GM18861 (cell line): ENCODE measurements around the gene NRCAM.

Source experiments
- ATAC-seq: cut with Tn5 transposase; IDR thresholded peaks from one replicate; pipeline ENCODE4 v1.9.1; 2021; ENCODE audit not compliant: unreplicated experiment

The NRCAM gene

GRCh38 chr7:108313086-108313485, 143.2 kb downstream of the NRCAM start:
- no peak for ATAC-seq

- ATAC-seq: peak; percentile 55
These were observed 144.6 kb downstream of the NRCAM start for GRCh38 chr7:108311446-108312168.

GRCh38 chr7:108310351-108310750, 145.9 kb downstream of the NRCAM start:
- ATAC-seq: no peak

GRCh38 chr7:108308903-108309302, 147.3 kb downstream of the NRCAM start:
- ATAC-seq: peak; percentile 51

- ATAC-seq: no peak
These were observed 148.0 kb downstream of the NRCAM start for GRCh38 chr7:108308276-108308675.

- no peak for ATAC-seq
These were observed 148.6 kb downstream of the NRCAM start for GRCh38 chr7:108307595-108307994.

GRCh38 chr7:108307194-108307593, 149.0 kb downstream of the NRCAM start:
- no peak for ATAC-seq

GRCh38 chr7:108303332-108303731, 152.9 kb downstream of the NRCAM start:
- ATAC-seq: no peak

- no peak for ATAC-seq
These were observed 154.8 kb downstream of the NRCAM start for GRCh38 chr7:108301387-108301786.

GRCh38 chr7:108299251-108299973, 156.8 kb downstream of the NRCAM start:
- ATAC-seq: no peak

- no peak for ATAC-seq
These were observed 159.3 kb downstream of the NRCAM start for GRCh38 chr7:108296911-108297310.

- ATAC-seq: peak; percentile 97
These were observed 161.6 kb downstream of the NRCAM start for GRCh38 chr7:108294595-108294994.

GRCh38 chr7:108293149-108293612, 163.1 kb downstream of the NRCAM start:
- no peak for ATAC-seq

GRCh38 chr7:108292541-108292940, 163.7 kb downstream of the NRCAM start:
- no peak for ATAC-seq

GRCh38 chr7:108291791-108292440, 164.3 kb downstream of the NRCAM start:
- ATAC-seq: no peak

GRCh38 chr7:108291152-108291508, 165.1 kb downstream of the NRCAM start:
- ATAC-seq: no peak

GRCh38 chr7:108290459-108291151, 165.6 kb downstream of the NRCAM start:
- no peak for ATAC-seq

GRCh38 chr7:108289852-108290251, 166.4 kb downstream of the NRCAM start:
- ATAC-seq: no peak

GRCh38 chr7:108287857-108288256, 168.4 kb downstream of the NRCAM start:
- no peak for ATAC-seq

- no peak for ATAC-seq
These were observed 169.8 kb downstream of the NRCAM start for GRCh38 chr7:108286290-108286904.

- ATAC-seq: no peak
These were observed 170.5 kb downstream of the NRCAM start for GRCh38 chr7:108285778-108286177.
